Measurements from ENCODE around the gene HOXC5.
A peak's percentile ranks its signal among the peaks of the same experiment; 100 is the strongest.

DNA sequence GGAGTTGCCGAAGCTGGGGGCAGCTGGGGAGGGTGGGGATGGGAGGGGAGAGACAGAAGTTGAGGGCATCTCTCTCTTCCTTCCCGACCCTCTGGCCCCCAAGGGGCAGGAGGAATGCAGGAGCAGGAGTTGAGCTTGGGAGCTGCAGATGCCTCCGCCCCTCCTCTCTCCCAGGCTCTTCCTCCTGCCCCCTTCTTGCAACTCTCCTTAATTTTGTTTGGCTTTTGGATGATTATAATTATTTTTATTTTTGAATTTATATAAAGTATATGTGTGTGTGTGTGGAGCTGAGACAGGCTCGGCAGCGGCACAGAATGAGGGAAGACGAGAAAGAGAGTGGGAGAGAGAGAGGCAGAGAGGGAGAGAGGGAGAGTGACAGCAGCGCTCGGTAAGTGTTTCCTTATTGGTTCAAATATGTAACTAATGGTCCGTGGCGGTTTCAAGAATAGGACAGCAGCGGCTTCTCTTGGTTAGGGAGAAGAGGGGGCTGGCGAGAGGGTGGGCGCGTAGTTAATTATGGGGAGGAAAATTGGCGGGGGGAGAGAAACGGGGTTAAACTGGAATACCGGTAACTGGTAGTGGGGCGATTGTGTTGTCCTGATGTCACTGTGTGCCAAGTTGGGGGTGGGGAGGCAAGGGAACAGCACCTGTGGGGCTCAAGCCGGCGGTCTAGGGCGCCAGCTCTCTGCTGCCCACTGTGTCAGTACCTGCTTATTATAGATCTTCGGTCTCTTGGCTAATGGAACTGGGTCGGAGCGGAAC lies 15.6 kb upstream of the HOXC5 start:
- TF ChIP-seq, protein P1, sequence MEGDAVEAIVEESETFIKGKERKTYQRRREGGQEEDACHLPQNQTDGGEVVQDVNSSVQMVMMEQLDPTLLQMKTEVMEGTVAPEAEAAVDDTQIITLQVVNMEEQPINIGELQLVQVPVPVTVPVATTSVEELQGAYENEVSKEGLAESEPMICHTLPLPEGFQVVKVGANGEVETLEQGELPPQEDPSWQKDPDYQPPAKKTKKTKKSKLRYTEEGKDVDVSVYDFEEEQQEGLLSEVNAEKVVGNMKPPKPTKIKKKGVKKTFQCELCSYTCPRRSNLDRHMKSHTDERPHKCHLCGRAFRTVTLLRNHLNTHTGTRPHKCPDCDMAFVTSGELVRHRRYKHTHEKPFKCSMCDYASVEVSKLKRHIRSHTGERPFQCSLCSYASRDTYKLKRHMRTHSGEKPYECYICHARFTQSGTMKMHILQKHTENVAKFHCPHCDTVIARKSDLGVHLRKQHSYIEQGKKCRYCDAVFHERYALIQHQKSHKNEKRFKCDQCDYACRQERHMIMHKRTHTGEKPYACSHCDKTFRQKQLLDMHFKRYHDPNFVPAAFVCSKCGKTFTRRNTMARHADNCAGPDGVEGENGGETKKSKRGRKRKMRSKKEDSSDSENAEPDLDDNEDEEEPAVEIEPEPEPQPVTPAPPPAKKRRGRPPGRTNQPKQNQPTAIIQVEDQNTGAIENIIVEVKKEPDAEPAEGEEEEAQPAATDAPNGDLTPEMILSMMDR (IDR thresholded peaks at IDR 0.05 in 2 of 3, conservative IDR thresholded peaks at IDR 0.05 in 1 of 3; ENCODE audit: borderline replicate concordance in 1 of 3, insufficient read depth in 1 of 3, low read depth in 2 of 3, low read length in 2 of 3) = peak in 1 of 3 experiments; percentile 26; a peak in 2 of 6 replicates
- TF ChIP-seq, protein P2, sequence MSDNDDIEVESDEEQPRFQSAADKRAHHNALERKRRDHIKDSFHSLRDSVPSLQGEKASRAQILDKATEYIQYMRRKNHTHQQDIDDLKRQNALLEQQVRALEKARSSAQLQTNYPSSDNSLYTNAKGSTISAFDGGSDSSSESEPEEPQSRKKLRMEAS (IDR thresholded peaks at IDR 0.05) = no peak
- no peak for TF ChIP-seq ZFX (IDR thresholded peaks at IDR 0.05)
- no peak for TF ChIP-seq CEBPB (IDR thresholded peaks at IDR 0.05; ENCODE audit: low read depth)
- TF ChIP-seq POLR2AphosphoS5 (IDR thresholded peaks at IDR 0.05; ENCODE audit: low read depth, low read length) = no peak; the same call in 1 of the 2 replicates
- TF ChIP-seq YY1 (IDR thresholded peaks at IDR 0.05; ENCODE audit: extremely low read depth, insufficient replicate concordance, low read depth, low read length) = no peak
- TF ChIP-seq POLR2A (IDR thresholded peaks at IDR 0.05; ENCODE audit: borderline replicate concordance, extremely low read depth, insufficient read depth, insufficient read length) = no peak
- TF ChIP-seq, protein P3, sequence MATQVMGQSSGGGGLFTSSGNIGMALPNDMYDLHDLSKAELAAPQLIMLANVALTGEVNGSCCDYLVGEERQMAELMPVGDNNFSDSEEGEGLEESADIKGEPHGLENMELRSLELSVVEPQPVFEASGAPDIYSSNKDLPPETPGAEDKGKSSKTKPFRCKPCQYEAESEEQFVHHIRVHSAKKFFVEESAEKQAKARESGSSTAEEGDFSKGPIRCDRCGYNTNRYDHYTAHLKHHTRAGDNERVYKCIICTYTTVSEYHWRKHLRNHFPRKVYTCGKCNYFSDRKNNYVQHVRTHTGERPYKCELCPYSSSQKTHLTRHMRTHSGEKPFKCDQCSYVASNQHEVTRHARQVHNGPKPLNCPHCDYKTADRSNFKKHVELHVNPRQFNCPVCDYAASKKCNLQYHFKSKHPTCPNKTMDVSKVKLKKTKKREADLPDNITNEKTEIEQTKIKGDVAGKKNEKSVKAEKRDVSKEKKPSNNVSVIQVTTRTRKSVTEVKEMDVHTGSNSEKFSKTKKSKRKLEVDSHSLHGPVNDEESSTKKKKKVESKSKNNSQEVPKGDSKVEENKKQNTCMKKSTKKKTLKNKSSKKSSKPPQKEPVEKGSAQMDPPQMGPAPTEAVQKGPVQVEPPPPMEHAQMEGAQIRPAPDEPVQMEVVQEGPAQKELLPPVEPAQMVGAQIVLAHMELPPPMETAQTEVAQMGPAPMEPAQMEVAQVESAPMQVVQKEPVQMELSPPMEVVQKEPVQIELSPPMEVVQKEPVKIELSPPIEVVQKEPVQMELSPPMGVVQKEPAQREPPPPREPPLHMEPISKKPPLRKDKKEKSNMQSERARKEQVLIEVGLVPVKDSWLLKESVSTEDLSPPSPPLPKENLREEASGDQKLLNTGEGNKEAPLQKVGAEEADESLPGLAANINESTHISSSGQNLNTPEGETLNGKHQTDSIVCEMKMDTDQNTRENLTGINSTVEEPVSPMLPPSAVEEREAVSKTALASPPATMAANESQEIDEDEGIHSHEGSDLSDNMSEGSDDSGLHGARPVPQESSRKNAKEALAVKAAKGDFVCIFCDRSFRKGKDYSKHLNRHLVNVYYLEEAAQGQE (IDR thresholded peaks at IDR 0.05; ENCODE audit: low read depth) = no peak
- TF ChIP-seq SRF (IDR thresholded peaks at IDR 0.05; ENCODE audit: low read depth) = no peak
- TF ChIP-seq EGR1 (IDR thresholded peaks at IDR 0.05; ENCODE audit: low read depth) = no peak
- TF ChIP-seq, protein P4, sequence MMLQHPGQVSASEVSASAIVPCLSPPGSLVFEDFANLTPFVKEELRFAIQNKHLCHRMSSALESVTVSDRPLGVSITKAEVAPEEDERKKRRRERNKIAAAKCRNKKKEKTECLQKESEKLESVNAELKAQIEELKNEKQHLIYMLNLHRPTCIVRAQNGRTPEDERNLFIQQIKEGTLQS (IDR thresholded peaks at IDR 0.05) = no peak
- TF ChIP-seq EZH2 (IDR thresholded peaks at IDR 0.05) = no peak
- TF ChIP-seq RAD21 (IDR thresholded peaks at IDR 0.05; ENCODE audit: low read depth) = no peak
- no peak for TF ChIP-seq JUND (IDR thresholded peaks at IDR 0.05)

All from HCT116 (cell line).